ENCODE results near the gene SARS2.

SARS2 gene

GRCh38 chr19:38920602-38921419, 9.8 kb downstream of the SARS2 start:
- TF ChIP-seq TAF1 (IDR thresholded peaks at IDR 0.05; ENCODE audit: low read depth) (no peak), TCF12 (IDR thresholded peaks at IDR 0.05; ENCODE audit: low read depth) (no peak), REST (IDR thresholded peaks at IDR 0.05; ENCODE audit: low read depth) (no peak), RAD21 (IDR thresholded peaks at IDR 0.05; ENCODE audit: low read depth) (no peak), USF1 (IDR thresholded peaks at IDR 0.05) (no peak), CREB1 (IDR thresholded peaks at IDR 0.05; ENCODE audit: low read depth) (no peak), ZBTB7A (IDR thresholded peaks at IDR 0.05; ENCODE audit: low read depth) (no peak), YY1 (IDR thresholded peaks at IDR 0.05; ENCODE audit: low read depth) (no peak), EGR1 (IDR thresholded peaks at IDR 0.05) (no peak), TEAD4 (IDR thresholded peaks at IDR 0.05) (no peak), NFIC (IDR thresholded peaks at IDR 0.05) (no peak), EP300 (IDR thresholded peaks at IDR 0.05; ENCODE audit: borderline replicate concordance) (no peak), FOXM1 (IDR thresholded peaks at IDR 0.05; ENCODE audit: borderline replicate concordance, low read depth) (no peak)

GRCh38 chr19:38919837-38920601, 10.5 kb downstream of the SARS2 start:
- TF ChIP-seq TAF1 (IDR thresholded peaks at IDR 0.05; ENCODE audit: low read depth) (no peak), EP300 (IDR thresholded peaks at IDR 0.05; ENCODE audit: borderline replicate concordance) (no peak), TCF12 (IDR thresholded peaks at IDR 0.05; ENCODE audit: low read depth) (no peak), CEBPB (IDR thresholded peaks at IDR 0.05) (no peak), FOXM1 (IDR thresholded peaks at IDR 0.05; ENCODE audit: borderline replicate concordance, low read depth) (no peak), MAX (IDR thresholded peaks at IDR 0.05) (no peak), RAD21 (IDR thresholded peaks at IDR 0.05; ENCODE audit: low read depth) (no peak), TEAD4 (IDR thresholded peaks at IDR 0.05) (no peak)

GRCh38 chr19:38918526-38918925, 12.0 kb downstream of the SARS2 start:
- TF ChIP-seq TAF1 (IDR thresholded peaks at IDR 0.05; ENCODE audit: low read depth) (no peak), ZBTB7A (IDR thresholded peaks at IDR 0.05; ENCODE audit: low read depth) (no peak), CREB1 (IDR thresholded peaks at IDR 0.05; ENCODE audit: low read depth) (no peak), YY1 (IDR thresholded peaks at IDR 0.05; ENCODE audit: low read depth) (no peak), TCF12 (IDR thresholded peaks at IDR 0.05; ENCODE audit: low read depth) (no peak), REST (IDR thresholded peaks at IDR 0.05; ENCODE audit: low read depth) (no peak), EGR1 (IDR thresholded peaks at IDR 0.05) (no peak), NFIC (IDR thresholded peaks at IDR 0.05) (no peak), RAD21 (IDR thresholded peaks at IDR 0.05; ENCODE audit: low read depth) (no peak), USF1 (IDR thresholded peaks at IDR 0.05) (no peak), TEAD4 (IDR thresholded peaks at IDR 0.05) (no peak)

- TF ChIP-seq YY1 (IDR thresholded peaks at IDR 0.05; ENCODE audit: low read depth): no peak
- no peak for TF ChIP-seq RAD21 (IDR thresholded peaks at IDR 0.05; ENCODE audit: low read depth)
Measured at GRCh38 chr19:38917921-38918491, 12.6 kb downstream of the SARS2 start.

- TF ChIP-seq FOXM1 (IDR thresholded peaks at IDR 0.05; ENCODE audit: borderline replicate concordance, low read depth) (no peak), TCF12 (IDR thresholded peaks at IDR 0.05; ENCODE audit: low read depth) (no peak), RAD21 (IDR thresholded peaks at IDR 0.05; ENCODE audit: low read depth) (no peak), TEAD4 (IDR thresholded peaks at IDR 0.05) (no peak), NFIC (IDR thresholded peaks at IDR 0.05) (no peak), TAF1 (IDR thresholded peaks at IDR 0.05; ENCODE audit: low read depth) (no peak), USF1 (IDR thresholded peaks at IDR 0.05) (no peak), REST (IDR thresholded peaks at IDR 0.05; ENCODE audit: low read depth) (no peak), EP300 (IDR thresholded peaks at IDR 0.05; ENCODE audit: borderline replicate concordance) (no peak), YY1 (IDR thresholded peaks at IDR 0.05; ENCODE audit: low read depth) (no peak), MAX (IDR thresholded peaks at IDR 0.05) (no peak), CEBPB (IDR thresholded peaks at IDR 0.05) (no peak), EGR1 (IDR thresholded peaks at IDR 0.05) (no peak), ZBTB7A (IDR thresholded peaks at IDR 0.05; ENCODE audit: low read depth) (no peak), CREB1 (IDR thresholded peaks at IDR 0.05; ENCODE audit: low read depth) (no peak)
Measured at GRCh38 chr19:38917516-38917915, 13.0 kb downstream of the SARS2 start.
